Measurements from ENCODE around the gene ZC3H4. TPM values are rescaled to one million over a fixed set of nuclear protein-coding genes. Genes with fewer than 3 reads are reported as not detected.
A peak's percentile ranks its signal among the peaks of the same experiment; 100 is the strongest.

Gene ZC3H4
- total and polyA plus RNA-seq, 10 of the 15 experiments (the other 5 are each of a cell fraction or from before 2014, with no cell fraction given) = 5.1 to 86.3 (median 15.5) TPM

- TF ChIP-seq, protein P1, sequence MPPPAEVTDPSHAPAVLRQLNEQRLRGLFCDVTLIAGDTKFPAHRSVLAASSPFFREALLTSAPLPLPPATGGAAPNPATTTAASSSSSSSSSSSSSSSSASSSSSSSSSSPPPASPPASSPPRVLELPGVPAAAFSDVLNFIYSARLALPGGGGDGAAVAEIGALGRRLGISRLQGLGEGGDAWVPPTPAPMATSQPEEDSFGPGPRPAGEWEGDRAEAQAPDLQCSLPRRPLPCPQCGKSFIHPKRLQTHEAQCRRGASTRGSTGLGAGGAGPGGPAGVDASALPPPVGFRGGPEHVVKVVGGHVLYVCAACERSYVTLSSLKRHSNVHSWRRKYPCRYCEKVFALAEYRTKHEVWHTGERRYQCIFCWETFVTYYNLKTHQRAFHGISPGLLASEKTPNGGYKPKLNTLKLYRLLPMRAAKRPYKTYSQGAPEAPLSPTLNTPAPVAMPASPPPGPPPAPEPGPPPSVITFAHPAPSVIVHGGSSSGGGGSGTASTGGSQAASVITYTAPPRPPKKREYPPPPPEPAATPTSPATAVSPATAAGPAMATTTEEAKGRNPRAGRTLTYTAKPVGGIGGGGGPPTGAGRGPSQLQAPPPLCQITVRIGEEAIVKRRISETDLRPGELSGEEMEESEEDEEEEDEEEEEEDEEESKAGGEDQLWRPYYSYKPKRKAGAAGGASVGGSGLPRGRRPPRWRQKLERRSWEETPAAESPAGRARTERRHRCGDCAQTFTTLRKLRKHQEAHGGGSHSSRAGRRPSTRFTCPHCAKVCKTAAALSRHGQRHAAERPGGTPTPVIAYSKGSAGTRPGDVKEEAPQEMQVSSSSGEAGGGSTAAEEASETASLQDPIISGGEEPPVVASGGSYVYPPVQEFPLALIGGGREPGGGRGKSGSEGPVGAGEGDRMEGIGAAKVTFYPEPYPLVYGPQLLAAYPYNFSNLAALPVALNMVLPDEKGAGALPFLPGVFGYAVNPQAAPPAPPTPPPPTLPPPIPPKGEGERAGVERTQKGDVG (CRISPR knock-in tag; IDR thresholded peaks at IDR 0.05) = no peak
Measured at GRCh38 chr19:47065242-47065641, 48.3 kb downstream of the ZC3H4 start (continued).

- no TSS peak for BruUV-seq (replicated peaks)
- Histone ChIP-seq H3K4me3 (no peak overlapping the region), H3K9ac (ENCODE audit: control insufficient read depth, insufficient read depth, low read length) (no peak overlapping the region), H3K4me1 (ENCODE audit: control insufficient read depth, insufficient read depth, low read length) (no peaks in the 10 kb centered on the region), H2AFZ (ENCODE audit: control insufficient read depth, low read depth, low read length) (no peak overlapping the region), H3K27ac (ENCODE audit: control insufficient read depth, insufficient read depth) (no peak overlapping the region), H3K36me3 (ENCODE audit: control insufficient read depth in 2 of 2, insufficient read depth in 2 of 2, low read length in 1 of 2) (peaks cover 14 to 34% of the 10 kb centered on the region in 2 experiments), H3K27me3 (replicated peaks in 1 of 2; ENCODE audit: control insufficient read depth in 2 of 2, insufficient read depth in 2 of 2, low read length in 1 of 2) (no peaks in the 10 kb centered on the region), H3K9me3 (replicated peaks; ENCODE audit: control insufficient read depth, insufficient read depth, low read length) (no peaks in the 10 kb centered on the region), H4K20me1 (ENCODE audit: control insufficient read depth, insufficient read depth) (peaks cover 3% of the 10 kb centered on the region; the same call in 1 of the 2 replicates), H3K4me2 (ENCODE audit: control insufficient read depth, insufficient read depth) (no peak overlapping the region), H3K79me2 (ENCODE audit: control insufficient read depth, insufficient read depth, low read length) (no peaks in the 10 kb centered on the region)
- ChIA-PET RAD21 (ENCODE audit: unreplicated experiment) (no interaction called here), CTCF (interaction anchor here (0.6 to 1.4 kb wide), 3 partner anchors 15 to 351 kb away, joined by 3 to 4 read pairs (median 4); no protein-coding TSS in a partner anchor), SMC1A (ENCODE audit: uncharacterized antibody, unreplicated experiment) (interaction anchor here (1.2 kb wide), 1 partner anchor 16 kb away, joined by 3 read pairs; no protein-coding TSS in a partner anchor), POLR2A (no interaction called here)
- intact Hi-C loops (cut with micrococcal nuclease; ENCODE audit: unreplicated experiment) = no loop called here
- in situ Hi-C loops (cut with MboI) = no loop called here
- 98% methylated on average over 6 of the region's 6 CpGs for WGBS (ENCODE audit: insufficient coverage, insufficient replicate concordance, low lambda C conversion rate, missing lambda C conversion rate)
- DNase-seq (ENCODE audit: low read depth, low spot score) (no peak), FAIRE-seq (no peak), ATAC-seq (no peak)
- TF ChIP-seq POLR2A (IDR thresholded peaks at IDR 0.05; ENCODE audit: low read depth, low read length) (0 out of 2 replicates have a peak, but pooled peaks have one; percentile 21), CEBPB (IDR thresholded peaks at IDR 0.05; ENCODE audit: borderline replicate concordance in 1 of 2, low read depth in 2 of 2, low read length in 2 of 2) (no peak), CUX1 (IDR thresholded peaks at IDR 0.05; ENCODE audit: insufficient replicate concordance, low read depth, low read length) (no peak), ELK1 (IDR thresholded peaks at IDR 0.05; ENCODE audit: low read depth, low read length) (no peak)
Measured at GRCh38 chr19:47063874-47064273, 49.7 kb downstream of the ZC3H4 start.

Data from GM12878 (cell line).